KMS-11 (cell line): ENCODE data around the gene LHFPL6.

ENCODE experiments used
- H2AFZ ChIP-seq: fragments of 200-600 bp; sonication (generic); 2 replicates; pipeline ENCODE4 v1.6.1; 2016; ENCODE audit warnings: antibody characterized with exemption, mixed run types, low read depth
- H3K27ac ChIP-seq: fragments of 200-600 bp; sonication (generic); 2 replicates; pipeline ENCODE4 v1.6.1; 2016; ENCODE audit warnings: mild to moderate bottlenecking, mixed run types
- H3K27me3 ChIP-seq: fragments of 200-600 bp; sonication (generic); 2 replicates; pipeline ENCODE4 v1.6.1; 2017; ENCODE audit warnings: mild to moderate bottlenecking, low read depth, mixed run types, moderate library complexity; ENCODE audit not compliant: insufficient read depth
- H3K36me3 ChIP-seq: fragments of 200-600 bp; sonication (generic); 2 replicates; pipeline ENCODE4 v1.6.1; 2017; ENCODE audit warnings: mild to moderate bottlenecking, mixed run types; ENCODE audit not compliant: insufficient read depth
- H3K4me1 ChIP-seq: fragments of 200-600 bp; sonication (generic); 2 replicates; pipeline ENCODE4 v1.6.1; 2016; ENCODE audit warnings: mild to moderate bottlenecking, low read depth, mixed run types; ENCODE audit not compliant: poor library complexity, severe bottlenecking
- H3K4me2 ChIP-seq: fragments of 200-600 bp; sonication (generic); 2 replicates; pipeline ENCODE4 v1.7.0; 2016; ENCODE audit warnings: mild to moderate bottlenecking, mixed run types
- H3K4me3 ChIP-seq: fragments of 200-600 bp; sonication (generic); IDR thresholded peaks from 2 replicates; pipeline ENCODE4 v1.6.1; 2017; ENCODE audit warnings: low read depth, low read length, mixed read lengths; ENCODE audit not compliant: insufficient read depth
- H3K79me2 ChIP-seq: fragments of 200-600 bp; sonication (generic); 2 replicates; pipeline ENCODE4 v1.6.1; 2016; ENCODE audit warnings: low read depth, mixed run types; ENCODE audit not compliant: insufficient read depth
- H3K9ac ChIP-seq: fragments of 200-600 bp; sonication (generic); 2 replicates; pipeline ENCODE4 v1.6.1; 2016; ENCODE audit warnings: mild to moderate bottlenecking, mixed run types
- H4K20me1 ChIP-seq: fragments of 200-600 bp; sonication (generic); 2 replicates; pipeline ENCODE4 v1.6.1; 2016; ENCODE audit warnings: mild to moderate bottlenecking, mixed run types; ENCODE audit not compliant: insufficient read depth
- TF ChIP-seq, protein P1 (sequence below): fragments of 200-600 bp; sonication (generic); conservative IDR thresholded peaks from 2 replicates; pipeline ENCODE4 v1.6.1; 2017; ENCODE audit warnings: low read depth, mild to moderate bottlenecking, antibody characterized with exemption, low read length, moderate library complexity, mixed read lengths

LHFPL6 gene

DNA sequence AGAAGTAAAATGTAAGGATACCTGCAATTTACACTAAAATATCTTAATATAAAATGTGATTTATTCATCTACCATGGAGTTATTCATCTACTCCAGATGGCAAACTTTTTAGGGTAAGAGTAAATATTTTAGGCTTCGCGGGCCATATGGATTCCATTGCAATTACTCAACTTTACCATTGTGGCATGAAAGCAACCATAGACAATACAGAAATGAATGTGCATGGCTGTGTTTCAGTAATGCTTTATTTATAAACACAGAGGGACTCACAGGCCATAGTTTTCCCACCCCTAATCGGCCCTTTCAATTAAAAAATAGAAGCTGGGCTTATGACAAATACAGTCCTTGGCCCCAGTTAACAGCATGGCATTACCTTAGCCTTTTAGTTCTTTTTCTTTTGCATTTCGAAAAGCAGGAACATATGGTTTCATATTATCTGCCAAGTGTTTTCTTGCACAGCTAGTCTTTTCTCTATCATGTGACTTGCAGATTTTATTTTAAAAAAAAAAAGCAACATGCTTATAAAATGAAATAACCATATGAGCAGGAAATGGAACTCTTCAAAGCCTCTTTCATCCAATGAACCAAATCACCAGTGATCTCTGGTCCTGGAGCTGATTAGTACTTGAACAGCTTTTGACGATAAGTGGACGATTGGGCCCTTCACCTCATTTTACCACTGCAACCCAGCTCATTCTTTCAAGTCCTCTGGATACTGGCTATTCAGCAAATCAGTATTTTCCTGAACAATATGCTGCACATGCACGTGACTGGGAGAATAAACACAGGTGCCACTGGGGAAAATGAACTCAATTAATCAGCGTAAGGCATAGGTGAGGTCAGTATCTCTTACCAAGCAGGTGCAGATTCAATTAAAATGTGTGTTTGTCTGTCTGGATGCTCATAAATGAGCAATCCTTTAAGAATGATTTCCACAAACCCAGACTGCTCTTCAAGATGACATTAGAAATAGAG lies 63.9 kb downstream of the LHFPL6 start:
- Histone ChIP-seq H3K27ac (no peak overlapping the region), H3K79me2 (no peaks in the 10 kb centered on the region), H3K4me1 (no peaks in the 10 kb centered on the region), H3K4me3 (no peak overlapping the region), H2AFZ (no peak overlapping the region), H3K4me2 (no peak overlapping the region), H4K20me1 (no peaks in the 10 kb centered on the region), H3K9ac (no peak overlapping the region), H3K27me3 (no peaks in the 10 kb centered on the region), H3K36me3 (no peaks in the 10 kb centered on the region)
- TF ChIP-seq, protein P1, sequence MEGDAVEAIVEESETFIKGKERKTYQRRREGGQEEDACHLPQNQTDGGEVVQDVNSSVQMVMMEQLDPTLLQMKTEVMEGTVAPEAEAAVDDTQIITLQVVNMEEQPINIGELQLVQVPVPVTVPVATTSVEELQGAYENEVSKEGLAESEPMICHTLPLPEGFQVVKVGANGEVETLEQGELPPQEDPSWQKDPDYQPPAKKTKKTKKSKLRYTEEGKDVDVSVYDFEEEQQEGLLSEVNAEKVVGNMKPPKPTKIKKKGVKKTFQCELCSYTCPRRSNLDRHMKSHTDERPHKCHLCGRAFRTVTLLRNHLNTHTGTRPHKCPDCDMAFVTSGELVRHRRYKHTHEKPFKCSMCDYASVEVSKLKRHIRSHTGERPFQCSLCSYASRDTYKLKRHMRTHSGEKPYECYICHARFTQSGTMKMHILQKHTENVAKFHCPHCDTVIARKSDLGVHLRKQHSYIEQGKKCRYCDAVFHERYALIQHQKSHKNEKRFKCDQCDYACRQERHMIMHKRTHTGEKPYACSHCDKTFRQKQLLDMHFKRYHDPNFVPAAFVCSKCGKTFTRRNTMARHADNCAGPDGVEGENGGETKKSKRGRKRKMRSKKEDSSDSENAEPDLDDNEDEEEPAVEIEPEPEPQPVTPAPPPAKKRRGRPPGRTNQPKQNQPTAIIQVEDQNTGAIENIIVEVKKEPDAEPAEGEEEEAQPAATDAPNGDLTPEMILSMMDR, result no peak

DNA sequence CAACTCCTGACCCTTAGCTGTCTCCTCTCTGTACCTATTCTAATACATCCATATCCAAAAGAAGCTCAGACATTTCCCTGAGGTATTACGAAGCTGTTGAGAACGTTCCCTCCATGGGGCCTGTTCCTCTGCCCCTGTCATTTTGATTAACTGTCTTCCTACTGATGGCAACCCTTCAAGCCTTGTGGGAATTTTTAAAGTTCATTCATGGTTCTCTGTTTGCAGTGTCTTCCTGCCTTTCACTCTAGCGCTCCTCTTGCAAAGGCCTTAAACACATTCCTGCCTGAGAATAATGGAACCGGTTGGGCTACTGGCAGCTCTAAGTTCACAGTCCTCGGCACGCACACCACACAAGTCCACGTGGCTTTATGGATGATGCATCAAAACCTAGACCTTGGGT lies 66.1 kb downstream of the LHFPL6 start:
- TF ChIP-seq, protein P1, result no peak
- no peak overlapping the region for H2AFZ ChIP-seq
- no peak overlapping the region for H3K4me2 ChIP-seq
- H3K27ac ChIP-seq, result no peak overlapping the region
- no peak overlapping the region for H3K4me3 ChIP-seq
- H3K27me3 ChIP-seq, result no peaks in the 10 kb centered on the region
- no peak overlapping the region for H3K9ac ChIP-seq
- no peaks in the 10 kb centered on the region for H4K20me1 ChIP-seq
- H3K4me1 ChIP-seq, result no peaks in the 10 kb centered on the region
- no peaks in the 10 kb centered on the region for H3K36me3 ChIP-seq
- no peaks in the 10 kb centered on the region for H3K79me2 ChIP-seq

DNA sequence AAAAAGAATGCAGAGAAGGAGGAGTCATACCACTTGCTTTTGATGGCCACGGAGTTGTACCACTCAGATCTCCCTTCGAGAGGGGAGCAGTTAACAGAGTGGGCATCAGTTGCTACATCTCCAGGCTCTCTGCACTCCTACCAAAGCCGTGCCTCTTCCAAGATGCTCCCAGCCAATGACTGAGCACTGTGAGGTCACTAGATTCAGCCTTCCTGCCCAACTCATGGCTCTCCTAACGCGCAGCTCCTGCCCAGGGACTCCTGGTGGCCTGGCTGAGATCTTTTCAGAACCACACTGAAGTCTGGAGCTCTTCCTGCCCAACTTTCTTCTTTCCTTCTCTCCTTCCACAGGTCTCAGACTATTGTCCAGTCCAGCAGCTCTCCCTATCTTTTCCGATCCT lies 66.7 kb downstream of the LHFPL6 start:
- Histone ChIP-seq H3K4me3 (no peak overlapping the region), H3K4me1 (no peaks in the 10 kb centered on the region), H3K36me3 (no peaks in the 10 kb centered on the region), H3K9ac (no peak overlapping the region), H4K20me1 (no peaks in the 10 kb centered on the region), H3K27me3 (no peaks in the 10 kb centered on the region), H3K27ac (no peak overlapping the region), H2AFZ (no peak overlapping the region), H3K4me2 (no peak overlapping the region), H3K79me2 (no peaks in the 10 kb centered on the region)
- TF ChIP-seq, protein P1, result no peak

DNA sequence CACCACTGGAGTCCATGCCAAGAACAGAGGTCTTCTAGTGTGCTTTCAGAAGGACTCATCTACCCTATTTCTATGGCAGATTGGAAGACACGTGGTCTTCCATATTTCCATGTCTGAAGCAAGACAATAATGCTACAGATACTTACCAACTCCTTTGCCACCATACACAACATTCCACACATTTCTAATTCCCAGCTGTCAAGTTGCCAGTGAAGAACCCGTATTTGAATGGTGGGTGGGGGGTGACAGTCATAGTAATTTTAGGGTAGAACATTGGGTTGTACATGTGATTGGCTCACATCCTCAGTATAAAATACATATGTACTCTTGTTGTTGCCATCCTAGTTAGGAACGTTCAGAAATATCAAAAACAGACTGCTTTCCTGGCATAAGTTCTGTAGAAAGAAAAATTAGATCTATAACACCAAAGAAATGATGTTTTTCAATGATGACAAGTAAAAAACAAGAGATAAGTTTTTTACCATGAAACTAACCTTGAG lies 69.3 kb downstream of the LHFPL6 start:
- TF ChIP-seq, protein P1, result no peak
- Histone ChIP-seq H3K4me3 (no peak overlapping the region), H3K9ac (no peak overlapping the region), H3K4me2 (no peak overlapping the region), H3K27me3 (no peaks in the 10 kb centered on the region), H2AFZ (no peak overlapping the region), H3K36me3 (no peaks in the 10 kb centered on the region), H3K79me2 (no peaks in the 10 kb centered on the region), H3K27ac (no peak overlapping the region), H4K20me1 (no peaks in the 10 kb centered on the region), H3K4me1 (no peaks in the 10 kb centered on the region)
